ENCODE data around the gene INCA1.

Gene INCA1

GRCh38 chr17:4947411-4948165 lies 49.7 kb downstream of the INCA1 start:
- DNase-seq: no peak

GRCh38 chr17:4947010-4947410 lies 50.3 kb downstream of the INCA1 start:
- no peak for DNase-seq

GRCh38 chr17:4946312-4946976 lies 50.9 kb downstream of the INCA1 start:
- DNase-seq: no peak

DNA sequence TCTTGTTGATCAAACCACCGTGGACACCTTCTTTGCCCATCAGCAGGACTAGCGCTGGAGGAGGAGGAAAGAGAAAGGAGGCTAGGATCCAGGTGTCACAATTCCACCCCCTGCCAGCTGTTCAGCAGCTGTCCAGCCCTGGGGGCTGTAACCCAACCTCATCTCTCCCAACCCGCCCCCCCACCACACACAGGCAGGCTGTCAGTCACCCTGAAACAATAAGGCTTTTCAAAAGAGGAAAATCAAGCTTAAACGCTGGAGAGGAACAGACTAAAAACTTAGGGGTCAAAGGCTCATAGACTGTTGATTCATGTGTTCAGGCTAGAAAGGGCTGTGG lies 51.4 kb downstream of the INCA1 start:
- no peak for DNase-seq

DNA sequence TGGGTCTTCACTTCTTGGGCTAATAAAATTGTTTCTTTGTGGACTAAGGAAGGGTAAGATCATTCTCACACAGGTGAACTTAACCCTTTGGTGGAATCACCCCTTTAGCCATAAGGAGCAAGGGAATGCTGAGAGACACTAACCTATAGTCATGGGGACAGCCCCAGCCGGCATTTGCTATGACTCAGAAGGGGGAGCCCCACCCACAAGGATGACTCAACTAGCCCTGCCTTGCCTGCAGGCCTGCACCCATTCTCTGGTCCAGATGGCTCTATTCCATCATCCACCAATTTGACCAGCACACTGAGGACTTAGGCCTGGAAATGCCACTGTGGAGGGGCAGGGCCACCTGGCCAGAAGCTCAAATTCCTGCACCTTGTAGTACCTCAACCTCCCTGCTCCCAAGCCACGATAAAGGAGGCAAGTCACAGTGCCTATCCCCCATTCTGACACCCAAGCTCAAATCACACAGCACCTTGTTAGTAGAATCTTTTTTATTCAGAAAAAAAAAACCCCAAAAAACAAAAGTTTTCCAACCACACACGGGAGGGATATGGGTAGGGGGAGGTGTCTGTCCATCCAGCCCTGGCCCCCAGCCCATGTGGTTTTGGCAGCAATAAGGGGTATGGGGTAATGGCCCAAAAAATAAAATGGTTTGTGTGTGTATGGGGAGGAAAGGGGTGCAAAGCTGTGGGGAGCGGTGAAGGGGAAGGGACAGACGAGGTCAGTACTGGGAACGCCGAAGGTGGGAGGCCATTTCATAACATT lies 52.0 kb downstream of the INCA1 start:
- DNase-seq: no peak

GRCh38 chr17:4944554-4945175 lies 52.7 kb downstream of the INCA1 start:
- no peak for DNase-seq

GRCh38 chr17:4944163-4944553 lies 53.2 kb downstream of the INCA1 start:
- no peak for DNase-seq

DNA sequence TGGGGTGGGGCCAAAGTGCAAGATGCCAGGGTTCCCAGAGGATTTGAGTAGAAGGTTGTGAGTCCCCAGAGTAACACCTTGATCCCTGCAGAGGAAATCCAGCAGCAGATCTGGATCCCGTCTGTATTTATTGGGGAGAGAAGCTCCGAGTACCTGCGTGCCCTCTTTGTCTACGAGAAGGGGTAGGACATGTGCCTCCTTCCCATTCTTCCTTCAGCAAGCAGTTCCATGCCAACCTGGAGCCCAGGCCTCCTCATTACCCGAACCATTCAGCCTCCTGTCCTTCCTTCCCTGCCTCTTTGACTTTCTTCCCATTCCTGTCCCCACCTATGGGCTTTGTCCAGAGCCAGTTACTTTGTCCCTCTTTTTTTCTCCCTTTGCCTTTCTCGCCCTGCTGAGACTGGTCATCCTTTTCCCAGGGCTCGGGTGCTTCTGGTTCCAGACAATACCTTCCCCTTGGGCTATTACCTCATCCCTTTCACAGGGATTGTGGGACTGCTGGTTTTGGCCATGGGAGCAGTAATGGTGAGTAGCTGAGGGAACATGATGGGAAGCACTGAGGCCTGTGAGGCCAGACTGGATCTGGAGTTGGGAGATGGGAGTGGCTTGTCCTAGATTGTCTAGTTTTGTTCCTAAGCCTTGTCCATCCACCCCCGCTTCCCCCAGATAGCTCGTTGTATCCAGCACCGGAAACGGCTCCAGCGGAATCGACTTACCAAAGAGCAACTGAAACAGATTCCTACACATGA lies 54.4 kb downstream of the INCA1 start:
- DNase-seq: no peak

GRCh38 chr17:4941319-4941610 lies 56.1 kb downstream of the INCA1 start:
- DNase-seq: no peak

DNA sequence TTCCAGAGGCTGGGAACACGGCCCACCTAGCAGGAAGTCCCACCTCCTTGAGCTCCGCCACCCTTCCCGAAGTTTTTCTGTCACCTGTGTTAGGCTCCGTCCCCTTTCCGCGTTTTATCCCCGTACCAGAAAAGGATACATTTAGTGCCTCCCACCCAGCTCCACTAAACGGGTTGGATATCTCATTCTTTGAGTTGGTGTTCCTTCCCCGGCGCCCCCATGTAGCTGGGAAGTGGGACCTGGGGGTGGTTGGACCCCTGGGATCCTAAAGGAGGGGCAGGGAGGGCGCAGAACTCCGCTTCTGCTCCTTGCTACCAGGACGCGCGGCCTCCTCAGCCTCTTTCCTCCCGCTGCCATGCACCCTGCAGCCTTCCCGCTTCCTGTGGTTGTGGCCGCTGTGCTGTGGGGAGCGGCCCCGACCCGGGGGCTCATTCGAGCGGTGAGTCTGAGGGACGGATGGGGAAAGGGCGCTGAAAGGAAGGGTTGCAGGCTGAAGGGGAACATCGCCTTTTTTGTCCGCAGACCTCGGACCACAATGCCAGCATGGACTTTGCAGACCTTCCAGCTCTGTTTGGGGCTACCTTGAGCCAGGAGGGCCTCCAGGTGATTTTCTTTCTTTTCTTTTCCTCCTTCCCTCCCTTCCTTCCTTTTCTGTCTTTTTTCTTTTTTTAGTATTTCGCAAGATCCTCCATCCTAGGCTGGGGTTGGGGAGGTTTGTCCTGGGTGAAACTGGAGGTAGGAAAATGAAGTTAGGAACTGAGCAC lies 56.6 kb downstream of the INCA1 start:
- no peak for DNase-seq

- peak; percentile 81 for DNase-seq
Observed at GRCh38 chr17:4939796-4940554, 57.3 kb downstream of the INCA1 start, which contains the start of the genes RNF167 and SLC25A11. TSS of gene RNF167 (plus strand) at chr17:4940268. CDS start at chr17:4940910, 642 bp downstream. TSS of gene SLC25A11 (minus strand) at chr17:4940046. CDS start at chr17:4939910, 136 bp downstream.

- DNase-seq: no peak
Observed at GRCh38 chr17:4939546-4939795, 57.9 kb downstream of the INCA1 start.

DNA sequence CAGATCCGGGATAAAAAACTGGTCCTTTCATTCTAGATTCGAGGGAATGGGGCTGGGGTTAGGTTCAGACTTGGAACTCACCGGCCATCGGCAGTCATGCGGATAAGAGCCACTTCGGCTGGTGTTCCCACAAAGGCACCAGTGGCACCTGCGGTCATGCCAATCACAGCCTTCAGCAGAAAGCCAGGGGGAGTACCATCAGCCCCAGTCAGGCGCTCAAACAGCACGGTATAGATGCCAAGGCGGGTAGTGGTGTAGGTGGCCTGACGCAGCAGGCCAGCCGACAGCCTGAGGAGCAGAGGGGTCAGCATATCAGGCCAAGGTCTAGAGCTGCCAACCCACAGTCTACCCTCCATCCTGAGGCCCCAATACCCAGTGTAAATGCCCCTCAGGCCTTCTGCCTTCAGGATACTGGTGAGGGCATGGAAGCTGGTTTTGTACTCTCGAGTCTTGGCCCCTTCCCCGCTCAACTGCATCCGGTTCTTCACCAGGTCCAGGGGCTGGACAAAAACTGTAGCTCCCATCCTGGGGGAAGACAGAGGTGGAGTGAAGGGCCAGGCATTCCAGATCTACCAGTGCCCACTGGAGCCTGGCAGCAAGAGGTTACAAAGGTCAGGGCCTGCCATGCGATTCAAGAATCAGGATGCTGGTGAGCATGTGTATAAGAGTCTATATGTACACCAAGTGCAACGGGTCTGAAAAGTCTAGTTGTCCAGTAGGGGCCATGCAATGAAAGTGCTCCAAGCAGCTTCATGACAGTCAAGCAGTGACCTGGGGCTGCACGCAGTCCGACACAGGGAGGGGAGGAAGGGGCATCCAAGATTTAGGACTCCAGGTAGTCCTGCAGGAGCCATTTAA lies 58.4 kb downstream of the INCA1 start:
- no peak for DNase-seq

All from NCI-H2081 treated with DMSO at 0.1 percent for 48 hours (cell line).